PFSK-1 (cell line): ENCODE results near the gene RAD51B.

Experiments used
- FOXP2 ChIP-seq: optimal IDR thresholded peaks from 2 replicates; pipeline ENCODE3; 2011; ENCODE audit warnings: borderline replicate concordance, control low read depth, inconsistent platforms; ENCODE audit not compliant: insufficient read depth; ENCODE audit errors: extremely low read length, extremely low read depth
- POLR2AphosphoS5 ChIP-seq: IDR thresholded peaks from 2 replicates; pipeline ENCODE4 v1.6.1; 2012; ENCODE audit warnings: low read depth, mild to moderate bottlenecking, control low read depth, low read length, moderate library complexity
- SIN3A ChIP-seq: IDR thresholded peaks from 2 replicates; pipeline ENCODE4 v1.6.1; 2012; ENCODE audit warnings: mild to moderate bottlenecking, low read length, moderate library complexity, borderline replicate concordance; ENCODE audit not compliant: insufficient read depth
- TAF1 ChIP-seq: IDR thresholded peaks from 2 replicates; pipeline ENCODE4 v1.6.1; 2012; ENCODE audit warnings: low read length, control low read depth, borderline replicate concordance; ENCODE audit not compliant: insufficient read depth
- TF ChIP-seq, protein P1 (sequence below), 2 experiments: IDR thresholded peaks; 2 replicates each; pipeline versions ENCODE4 v1.6.1 to v1.8.0; 2011 to 2012; ENCODE audit warnings: low read depth in 2 of 2, low read length in 2 of 2, control low read depth in 1 of 2, inconsistent platforms in 1 of 2, mild to moderate bottlenecking in 1 of 2, moderate library complexity in 1 of 2; ENCODE audit not compliant: insufficient read depth in 1 of 2

The RAD51B gene

GRCh38 chr14:68236582-68237458 lies 417.2 kb downstream of the RAD51B start:
- TF ChIP-seq, protein P1, sequence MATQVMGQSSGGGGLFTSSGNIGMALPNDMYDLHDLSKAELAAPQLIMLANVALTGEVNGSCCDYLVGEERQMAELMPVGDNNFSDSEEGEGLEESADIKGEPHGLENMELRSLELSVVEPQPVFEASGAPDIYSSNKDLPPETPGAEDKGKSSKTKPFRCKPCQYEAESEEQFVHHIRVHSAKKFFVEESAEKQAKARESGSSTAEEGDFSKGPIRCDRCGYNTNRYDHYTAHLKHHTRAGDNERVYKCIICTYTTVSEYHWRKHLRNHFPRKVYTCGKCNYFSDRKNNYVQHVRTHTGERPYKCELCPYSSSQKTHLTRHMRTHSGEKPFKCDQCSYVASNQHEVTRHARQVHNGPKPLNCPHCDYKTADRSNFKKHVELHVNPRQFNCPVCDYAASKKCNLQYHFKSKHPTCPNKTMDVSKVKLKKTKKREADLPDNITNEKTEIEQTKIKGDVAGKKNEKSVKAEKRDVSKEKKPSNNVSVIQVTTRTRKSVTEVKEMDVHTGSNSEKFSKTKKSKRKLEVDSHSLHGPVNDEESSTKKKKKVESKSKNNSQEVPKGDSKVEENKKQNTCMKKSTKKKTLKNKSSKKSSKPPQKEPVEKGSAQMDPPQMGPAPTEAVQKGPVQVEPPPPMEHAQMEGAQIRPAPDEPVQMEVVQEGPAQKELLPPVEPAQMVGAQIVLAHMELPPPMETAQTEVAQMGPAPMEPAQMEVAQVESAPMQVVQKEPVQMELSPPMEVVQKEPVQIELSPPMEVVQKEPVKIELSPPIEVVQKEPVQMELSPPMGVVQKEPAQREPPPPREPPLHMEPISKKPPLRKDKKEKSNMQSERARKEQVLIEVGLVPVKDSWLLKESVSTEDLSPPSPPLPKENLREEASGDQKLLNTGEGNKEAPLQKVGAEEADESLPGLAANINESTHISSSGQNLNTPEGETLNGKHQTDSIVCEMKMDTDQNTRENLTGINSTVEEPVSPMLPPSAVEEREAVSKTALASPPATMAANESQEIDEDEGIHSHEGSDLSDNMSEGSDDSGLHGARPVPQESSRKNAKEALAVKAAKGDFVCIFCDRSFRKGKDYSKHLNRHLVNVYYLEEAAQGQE (IDR thresholded peaks at IDR 0.05; ENCODE audit: insufficient read depth in 1 of 2, low read depth in 2 of 2, low read length in 2 of 2) = no peak
- TF ChIP-seq SIN3A (no peak), TAF1 (no peak), FOXP2 (no peak), POLR2AphosphoS5 (no peak)

GRCh38 chr14:68238551-68238950 lies 419.0 kb downstream of the RAD51B start:
- TF ChIP-seq SIN3A (no peak), TAF1 (no peak), FOXP2 (no peak), POLR2AphosphoS5 (no peak)
- TF ChIP-seq, protein P1 (IDR thresholded peaks at IDR 0.05; ENCODE audit: insufficient read depth in 1 of 2, low read depth in 2 of 2, low read length in 2 of 2) = no peak

GRCh38 chr14:68238976-68239375 lies 419.4 kb downstream of the RAD51B start:
- TF ChIP-seq, protein P1 (IDR thresholded peaks at IDR 0.05; ENCODE audit: insufficient read depth in 1 of 2, low read depth in 2 of 2, low read length in 2 of 2) = no peak

DNA sequence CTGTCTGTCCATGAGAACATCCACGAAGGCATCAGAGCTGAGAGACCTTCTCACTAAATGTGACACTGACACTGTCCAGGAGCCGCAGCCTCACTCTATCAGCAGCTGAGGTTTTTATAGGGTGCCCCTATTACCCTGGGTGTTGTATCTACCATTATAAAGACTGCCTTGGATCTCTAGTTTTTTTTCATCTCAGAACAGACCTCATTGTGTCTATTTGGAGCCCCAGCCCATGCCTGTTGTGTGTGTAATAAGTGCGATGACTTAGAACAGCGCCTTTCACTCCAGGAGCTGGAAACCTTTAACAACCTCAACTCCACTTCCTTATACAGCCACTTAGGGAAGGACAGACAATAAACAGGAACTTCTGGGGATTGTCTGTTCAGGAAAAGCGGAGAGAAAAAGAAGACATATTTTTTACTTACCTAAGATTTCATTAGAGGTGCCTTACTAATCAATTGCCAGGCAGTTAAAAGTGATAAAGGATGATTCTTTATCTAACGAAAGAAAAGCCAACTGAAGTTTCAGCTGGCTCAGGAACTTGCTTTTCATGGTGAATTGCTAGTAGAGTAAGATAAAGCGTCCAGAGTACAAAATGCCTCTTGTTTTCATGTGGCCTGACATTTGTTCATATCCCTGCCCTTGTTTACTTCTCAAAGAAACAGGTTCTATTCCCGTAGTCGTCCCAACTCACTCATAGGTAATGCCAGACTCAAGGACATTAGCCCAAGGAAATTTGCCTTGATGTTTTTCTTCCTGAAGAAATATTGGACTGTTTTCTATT lies 420.6 kb downstream of the RAD51B start:
- TF ChIP-seq, protein P1 (IDR thresholded peaks at IDR 0.05; ENCODE audit: insufficient read depth in 1 of 2, low read depth in 2 of 2, low read length in 2 of 2) = no peak
- TF ChIP-seq POLR2AphosphoS5 (no peak), SIN3A (no peak), FOXP2 (no peak), TAF1 (no peak)
